Islet precursor cell (in vitro differentiated cells): ENCODE data around the gene ECT2L.
A peak's percentile ranks its signal among the peaks of the same experiment; 100 is the strongest.

ENCODE experiments used
- DNase-seq: peaks from one replicate; pipeline ENCODE4 v3.0.0-alpha.2; 2018

The ECT2L gene

DNA sequence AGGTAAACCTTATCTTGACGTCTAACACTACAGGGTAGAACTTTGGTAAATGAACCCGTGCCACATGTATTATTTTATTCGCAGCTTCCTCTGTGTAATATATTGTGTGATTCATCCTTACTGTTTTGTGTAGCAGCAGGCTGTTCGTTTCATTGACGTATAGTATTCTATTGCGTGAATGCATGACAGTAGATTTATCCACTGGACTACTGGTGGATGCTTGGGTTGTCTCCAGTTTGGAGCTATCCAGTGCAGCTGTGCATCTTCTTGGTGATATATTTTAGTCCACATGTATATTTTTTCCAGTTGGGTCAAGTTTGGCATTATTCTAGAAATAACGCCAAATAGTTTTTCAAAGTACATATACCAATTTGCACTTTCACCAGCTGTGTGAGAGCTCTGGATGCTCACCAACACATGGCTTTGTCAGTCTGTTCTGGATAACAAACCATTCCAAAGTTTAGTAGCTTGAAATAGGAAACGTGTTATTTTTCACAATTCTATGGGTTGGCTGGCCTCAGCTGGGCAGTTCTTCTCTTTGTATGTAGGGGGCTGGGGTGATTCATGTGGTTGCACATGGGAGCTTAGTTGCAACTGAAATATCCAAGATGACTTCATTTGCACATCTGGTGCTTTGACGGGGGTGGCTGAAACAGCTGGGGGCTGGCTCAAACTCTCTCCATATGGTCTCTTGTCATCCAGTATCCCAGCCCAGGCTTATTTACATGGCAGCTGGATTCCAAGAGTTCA is 9.3 kb downstream of the ECT2L start:
- no peak for DNase-seq

DNA sequence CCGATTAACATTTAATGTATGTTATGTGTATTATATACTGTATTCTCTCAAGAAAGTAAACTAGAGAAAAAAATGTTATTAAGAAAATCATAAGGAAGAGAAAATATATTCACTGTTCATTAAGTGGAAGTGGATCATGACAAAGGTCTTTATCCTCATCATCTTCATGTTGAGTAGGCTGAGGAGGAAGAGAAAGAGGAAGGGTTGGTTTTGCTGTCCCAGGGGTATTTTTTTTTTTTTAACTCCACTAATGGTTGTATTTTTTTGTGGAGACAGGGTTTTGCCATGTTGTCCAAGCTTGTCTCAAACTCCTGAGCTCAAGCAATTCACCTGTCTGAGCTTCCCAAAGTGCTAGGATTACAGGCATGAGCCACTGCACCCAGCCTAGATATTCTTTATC is 11.0 kb downstream of the ECT2L start:
- DNase-seq, result no peak

DNA sequence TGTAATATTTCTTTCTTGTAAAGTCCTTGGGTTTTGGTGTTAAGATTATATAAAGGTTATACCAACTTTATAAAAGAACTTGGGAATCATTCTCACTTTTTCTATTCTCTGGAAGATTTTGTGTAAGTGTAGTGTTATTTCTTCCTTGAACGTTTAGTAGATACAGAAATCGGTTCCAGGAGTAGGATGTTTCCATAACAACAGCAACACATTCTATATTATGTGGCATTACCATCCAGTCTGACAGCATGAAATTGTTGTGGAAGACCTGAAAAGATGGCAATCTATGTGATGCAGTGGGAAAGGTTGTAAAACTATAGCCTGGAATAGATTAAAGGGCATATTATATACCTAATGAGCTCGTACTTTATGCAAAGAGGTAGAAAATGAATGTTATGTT is 13.8 kb downstream of the ECT2L start:
- no peak for DNase-seq

DNA sequence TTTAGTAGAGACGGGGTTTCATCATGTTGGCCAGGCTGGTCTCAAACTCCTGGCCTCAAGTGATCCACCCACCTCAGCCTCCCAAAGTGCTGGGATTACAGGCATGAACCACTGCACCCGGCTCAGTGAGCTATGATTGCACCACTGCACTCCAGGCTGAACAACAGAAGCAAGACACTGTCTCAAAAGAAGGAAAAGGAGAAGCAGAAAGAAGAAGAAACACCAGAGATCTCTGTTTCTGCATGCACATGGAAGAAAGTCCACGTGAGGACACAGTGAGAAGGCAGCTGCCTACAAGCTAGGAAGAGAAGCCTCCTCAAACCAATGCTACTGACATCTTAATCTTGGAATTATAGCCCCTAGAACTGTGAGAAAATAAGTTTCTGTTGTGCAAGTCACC is 16.0 kb downstream of the ECT2L start:
- no peak for DNase-seq

DNA sequence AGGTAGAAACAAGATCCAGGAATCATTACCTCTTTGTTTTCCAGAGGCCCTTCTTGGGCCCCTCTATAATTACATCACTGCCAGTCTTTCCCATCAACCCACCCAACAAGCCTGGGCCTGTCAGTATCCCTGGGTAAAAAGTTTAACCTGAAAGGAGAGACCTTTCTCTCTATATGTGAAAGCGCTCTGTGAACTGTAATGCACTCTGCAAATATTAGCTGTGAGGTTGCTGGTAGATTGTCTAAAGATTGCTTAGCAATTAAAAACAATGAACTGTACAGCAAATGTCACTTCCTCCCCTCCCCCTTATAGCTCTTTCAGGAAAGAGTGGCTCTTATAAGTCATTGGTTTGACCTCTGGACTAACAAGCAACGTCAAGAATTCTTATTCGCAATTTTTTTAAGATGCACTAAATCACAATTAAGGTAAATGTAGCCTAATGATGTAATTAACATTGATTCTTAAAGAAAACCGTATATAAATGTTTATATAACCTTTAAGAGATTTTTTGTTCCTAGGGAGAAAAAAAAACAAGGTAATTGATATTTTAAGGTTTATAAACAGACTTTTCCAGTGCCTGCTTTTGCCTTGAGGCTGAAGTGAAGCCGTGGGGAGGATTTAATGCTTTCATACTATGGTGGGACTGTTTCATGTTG is 18.4 kb downstream of the ECT2L start:
- DNase-seq, result no peak

DNA sequence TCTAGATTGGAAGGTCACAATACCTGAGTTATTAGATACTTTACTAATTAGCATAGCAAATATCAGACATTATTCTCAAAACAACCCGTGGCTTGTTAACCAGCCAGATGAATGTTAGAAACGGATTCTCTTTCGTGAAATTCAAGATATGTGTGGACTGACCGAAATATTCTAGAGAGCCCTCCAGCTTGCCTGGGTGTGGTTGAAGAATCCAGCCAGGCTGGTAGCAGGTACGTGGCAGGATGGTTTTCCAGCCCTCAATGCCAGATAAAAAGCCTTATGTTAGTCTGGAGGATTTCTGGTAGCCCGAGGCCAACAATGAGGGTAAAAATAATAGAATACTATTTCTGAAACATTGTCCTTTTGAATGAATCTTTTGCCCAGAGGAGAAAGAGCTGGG is 19.3 kb downstream of the ECT2L start:
- DNase-seq, result no peak

DNA sequence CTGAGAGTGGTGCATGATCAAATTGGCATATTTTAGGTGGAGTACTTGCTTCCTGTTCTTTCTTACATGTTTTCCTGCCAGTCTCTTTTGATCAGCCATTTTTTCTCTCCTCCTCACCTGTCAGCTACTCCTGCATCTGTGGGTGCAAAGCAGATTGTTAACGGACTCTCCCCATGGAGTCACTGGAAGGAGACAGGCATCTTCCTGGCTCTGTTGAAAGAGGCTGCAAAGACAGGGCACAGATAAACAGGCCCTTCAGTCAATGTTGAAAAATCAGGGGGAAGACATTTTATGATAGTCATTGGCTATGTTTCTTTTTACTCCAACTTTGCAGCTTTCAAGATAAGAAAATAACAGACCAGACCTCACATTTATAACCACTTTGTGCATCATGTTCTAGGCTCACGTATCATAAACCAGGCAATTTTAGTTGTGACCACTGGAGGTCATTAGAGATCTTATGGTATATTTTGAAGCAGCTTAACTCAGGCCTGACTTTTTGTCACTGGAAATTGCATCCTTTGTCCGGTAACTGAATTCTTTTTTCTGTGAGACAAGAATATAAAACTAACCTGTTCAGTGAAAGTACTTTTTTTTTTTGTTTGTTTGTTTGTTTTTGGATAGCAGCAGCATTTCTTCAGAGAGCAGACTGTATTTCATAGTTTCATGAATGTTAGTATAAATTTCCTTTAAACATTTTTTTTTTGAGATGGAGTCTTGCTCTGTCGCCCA is 20.1 kb downstream of the ECT2L start:
- DNase-seq, result no peak

DNA sequence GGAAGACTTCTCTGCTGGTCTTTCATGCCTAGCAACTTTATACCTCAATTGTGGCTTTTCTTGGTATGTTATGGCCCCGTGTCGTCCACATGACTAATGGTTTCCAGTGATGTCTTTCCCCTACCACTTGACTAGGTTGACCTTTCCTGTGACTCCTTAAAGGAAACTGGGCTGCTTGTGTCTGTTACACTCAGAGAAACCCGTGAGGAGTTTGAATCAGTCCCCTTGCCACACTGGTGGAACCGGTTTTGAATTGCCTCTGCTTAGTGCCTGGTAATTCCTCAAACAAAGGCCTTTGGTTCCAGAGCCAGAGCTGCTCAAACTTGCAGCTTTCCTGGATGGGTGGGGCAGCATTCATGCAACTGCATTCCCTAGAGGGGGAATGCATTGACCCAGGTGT is 21.9 kb downstream of the ECT2L start:
- DNase-seq, result peak; percentile 99

DNA sequence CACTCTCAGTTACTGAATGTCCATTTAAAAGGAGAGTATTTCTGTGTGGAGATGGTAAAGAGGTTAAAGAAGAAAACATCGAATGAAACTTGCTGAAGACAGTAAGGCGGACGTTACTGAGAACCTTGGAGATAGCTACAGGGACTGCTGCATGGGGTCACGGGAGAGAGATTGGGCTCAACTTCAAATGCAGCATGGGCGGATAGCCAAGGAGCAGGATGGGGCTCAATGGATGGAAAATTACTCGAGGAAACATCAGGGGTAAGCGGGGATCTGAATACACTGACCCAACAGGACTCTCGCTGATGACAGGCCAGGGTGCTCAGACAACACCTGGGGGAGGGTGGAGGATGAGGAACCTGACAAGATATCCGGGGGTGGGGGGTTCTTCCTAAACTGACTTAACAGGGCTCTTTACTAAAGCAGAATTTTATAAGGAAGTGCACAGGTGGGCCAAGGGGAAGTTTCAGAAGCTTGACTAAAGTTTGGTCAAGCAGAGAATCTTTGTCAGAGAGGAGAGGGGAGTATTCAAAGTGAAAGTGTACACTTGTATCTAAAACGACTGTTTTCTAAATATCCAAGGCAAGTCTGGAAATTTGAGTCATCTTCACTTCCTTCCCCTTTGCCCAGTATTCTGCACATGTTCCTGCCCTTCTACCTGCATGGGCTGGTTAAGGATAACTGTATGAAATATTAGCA is 22.8 kb downstream of the ECT2L start:
- no peak for DNase-seq

DNA sequence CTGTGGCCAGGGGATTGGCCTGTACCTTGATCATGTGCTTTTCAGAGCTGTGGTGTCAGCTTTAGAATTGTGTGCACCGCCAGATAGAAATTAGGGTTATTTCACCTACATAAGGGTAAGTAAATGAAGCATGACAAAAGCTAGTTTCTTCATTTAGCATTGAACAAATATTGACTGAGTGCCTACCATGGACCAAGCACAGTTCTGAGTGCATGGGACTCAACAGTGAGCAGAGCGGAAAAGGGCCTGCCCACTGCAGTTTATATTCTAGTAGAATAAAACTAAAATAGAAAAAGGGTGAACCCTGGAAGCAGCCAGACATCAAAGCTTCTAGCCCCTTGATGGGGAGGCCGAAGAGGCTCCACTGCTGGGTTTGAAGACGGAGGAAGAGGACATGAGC is 25.6 kb downstream of the ECT2L start:
- DNase-seq, result no peak

DNA sequence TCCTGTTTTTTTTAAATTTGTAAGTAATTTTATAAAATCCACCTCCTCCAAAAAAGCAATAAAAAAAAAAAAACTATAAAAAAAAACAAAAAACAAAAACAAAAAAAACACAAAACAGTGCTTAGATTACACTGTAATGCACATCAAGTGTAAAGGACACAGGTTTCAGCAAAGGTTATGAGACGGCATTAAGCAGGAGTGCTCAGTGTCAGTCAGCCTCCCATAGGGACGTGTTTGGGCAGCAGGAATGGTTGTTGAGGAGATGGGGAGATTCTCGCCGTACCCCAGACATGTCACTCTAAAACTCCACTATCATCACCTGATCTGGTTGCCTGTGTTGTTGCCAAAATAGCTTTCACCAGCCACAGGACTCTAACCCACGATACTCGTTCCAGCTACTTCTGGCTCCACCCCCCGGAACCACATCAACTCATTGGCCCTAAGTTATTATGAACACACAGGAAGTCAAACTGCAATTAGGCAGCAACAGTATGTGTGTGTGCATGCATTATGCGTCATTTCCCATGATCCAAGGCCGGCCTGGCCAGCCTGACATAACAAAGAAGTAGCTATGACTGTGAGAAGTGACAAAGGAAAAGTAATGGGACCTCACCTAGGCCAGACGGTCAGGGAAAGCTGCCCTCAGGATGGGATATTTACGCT is 28.7 kb downstream of the ECT2L start:
- peak; percentile 83 for DNase-seq

DNA sequence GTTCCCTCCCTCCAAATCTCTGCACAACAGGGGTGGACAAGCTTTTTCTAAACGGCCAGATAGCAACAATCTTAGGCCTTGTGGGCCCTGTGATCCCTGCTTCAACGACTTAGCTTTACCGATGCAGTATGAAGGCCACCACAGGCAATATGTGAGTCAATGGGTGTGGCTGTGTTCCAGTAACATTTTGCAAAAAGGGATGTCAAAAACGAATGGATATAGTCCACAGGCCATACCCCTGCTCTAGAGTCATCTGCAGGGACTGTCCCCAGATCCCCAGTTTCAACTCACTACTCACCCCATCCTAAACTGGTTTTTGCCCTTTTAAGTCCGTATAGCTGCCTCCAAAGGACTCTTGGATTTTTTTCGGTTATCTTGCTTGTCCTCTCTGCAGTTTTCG is 34.4 kb downstream of the ECT2L start:
- no peak for DNase-seq

DNA sequence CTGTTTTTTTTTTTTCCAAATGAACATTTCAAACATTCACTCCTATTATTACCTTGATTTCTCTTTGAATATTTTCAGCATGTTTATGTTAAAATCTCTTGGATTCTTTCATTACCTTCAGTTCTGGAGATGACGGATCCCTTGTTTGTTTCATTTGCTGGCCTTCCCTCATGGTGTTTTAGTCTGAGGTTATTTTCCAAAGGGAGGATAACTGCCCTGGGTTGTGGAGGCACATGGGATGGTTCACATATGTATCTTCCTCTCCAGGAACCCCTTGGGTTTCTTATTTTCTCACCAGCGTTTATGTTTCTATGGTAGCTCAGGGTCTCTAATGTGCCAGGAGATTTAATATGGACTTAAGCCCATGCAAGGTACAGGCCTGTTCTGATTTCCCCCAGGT is 36.3 kb downstream of the ECT2L start:
- DNase-seq, result no peak

DNA sequence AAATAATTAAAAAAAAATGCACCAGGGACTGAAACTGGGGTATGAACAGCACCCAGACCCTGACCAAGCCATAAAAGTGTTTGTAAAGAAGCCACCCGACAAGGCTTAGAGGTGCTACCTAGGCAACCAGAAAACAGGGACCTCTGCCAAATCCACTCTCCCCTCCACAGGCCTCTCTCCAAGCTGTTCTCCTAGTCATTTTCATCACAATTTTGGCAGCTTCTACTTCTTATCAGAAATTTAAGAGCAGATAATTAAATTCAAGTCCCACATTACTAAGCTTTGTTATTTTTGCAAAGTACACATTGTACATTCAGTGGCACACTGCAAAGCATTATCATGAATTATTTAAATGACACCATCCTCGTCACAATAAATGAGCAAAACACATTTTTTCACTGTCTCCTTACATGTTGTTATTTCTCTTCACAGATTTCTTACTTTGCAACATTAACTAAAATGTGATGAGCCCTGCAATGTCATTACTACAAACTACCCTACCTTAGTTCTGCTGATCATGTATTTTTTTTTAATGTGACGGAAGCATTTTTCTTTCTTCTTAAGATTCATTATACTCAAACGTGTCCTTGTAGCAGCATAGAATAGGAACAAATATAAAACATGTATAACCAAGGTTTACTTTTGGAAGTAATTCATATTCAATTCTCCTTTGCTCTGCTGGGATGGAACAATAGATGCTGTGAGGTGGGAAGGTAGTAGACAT is 38.1 kb downstream of the ECT2L start:
- DNase-seq, result no peak

DNA sequence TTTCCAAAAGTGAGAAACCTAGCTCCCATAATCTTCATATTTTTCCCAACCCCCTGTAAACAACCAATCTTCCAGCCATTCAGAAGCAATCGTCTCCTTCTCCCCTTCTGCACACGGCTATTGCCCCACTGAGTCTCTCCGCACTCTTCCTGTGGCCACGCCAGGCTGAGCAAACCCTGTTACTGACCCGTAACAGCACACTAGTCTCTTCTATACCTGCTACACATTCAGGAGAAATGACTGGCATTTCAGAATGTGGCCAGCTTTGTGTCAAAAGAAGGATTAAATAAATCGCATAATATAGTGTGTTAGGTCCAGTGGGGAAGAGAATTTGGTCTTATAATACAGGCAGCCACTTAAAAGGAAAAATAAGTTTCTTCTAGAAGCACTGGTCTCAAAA is 41.4 kb downstream of the ECT2L start:
- no peak for DNase-seq

DNA sequence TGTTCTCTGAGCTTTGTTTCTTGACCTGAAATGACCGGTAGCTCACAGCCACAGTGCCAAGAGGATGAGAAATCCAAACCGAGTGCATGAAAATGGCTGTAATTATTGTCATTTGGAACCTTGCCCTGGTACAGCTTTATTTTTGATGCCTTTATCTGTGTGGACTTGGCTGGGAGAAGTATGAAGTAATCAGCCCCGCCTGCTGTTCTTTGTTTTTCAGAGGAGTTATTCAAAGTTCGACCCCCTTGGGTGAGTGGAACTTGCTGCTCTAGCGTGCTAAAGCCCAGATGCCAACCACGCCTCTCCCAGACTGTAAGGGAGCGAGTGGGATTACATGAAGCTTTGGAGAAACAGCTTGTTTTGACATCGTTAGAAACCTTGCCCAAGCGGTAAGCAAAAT is 48.3 kb downstream of the ECT2L start:
- no peak for DNase-seq

DNA sequence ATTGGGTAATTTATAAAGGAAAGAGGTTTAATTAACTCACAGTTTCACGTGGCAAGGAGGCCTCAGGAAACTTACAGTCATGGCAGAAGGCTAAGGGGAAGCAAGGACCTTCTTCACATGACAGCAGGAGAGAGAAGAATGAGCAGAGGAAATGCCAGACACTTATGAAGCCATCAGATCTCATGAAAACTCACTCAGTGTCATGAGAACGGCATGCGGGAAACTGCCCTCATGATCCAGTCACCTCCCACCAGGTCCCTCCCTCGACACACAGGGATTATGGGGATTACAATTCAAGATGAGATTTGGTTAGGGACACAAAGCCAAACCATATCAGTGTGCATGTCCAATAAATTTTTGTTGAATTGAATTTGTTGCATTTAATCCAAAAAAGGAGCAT is 52.0 kb downstream of the ECT2L start:
- peak; percentile 66 for DNase-seq

DNA sequence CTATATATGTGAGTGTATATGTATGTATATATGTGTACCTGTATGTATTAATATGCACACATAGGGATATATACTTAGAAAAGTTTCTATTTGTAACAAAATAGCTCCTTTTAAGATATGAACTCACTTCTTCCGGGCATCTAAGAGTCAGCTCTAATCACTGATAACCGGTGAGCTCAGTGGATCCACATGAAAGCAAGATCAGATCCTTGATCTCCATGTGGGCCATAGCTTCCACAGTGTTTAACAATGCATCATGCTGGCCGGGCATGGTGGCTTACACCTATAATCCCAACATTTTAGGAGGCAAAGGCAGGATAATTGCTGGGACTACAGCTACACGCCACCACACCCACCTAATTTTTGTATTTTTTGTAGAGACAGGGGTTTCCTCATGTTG is 52.6 kb downstream of the ECT2L start:
- DNase-seq, result no peak

DNA sequence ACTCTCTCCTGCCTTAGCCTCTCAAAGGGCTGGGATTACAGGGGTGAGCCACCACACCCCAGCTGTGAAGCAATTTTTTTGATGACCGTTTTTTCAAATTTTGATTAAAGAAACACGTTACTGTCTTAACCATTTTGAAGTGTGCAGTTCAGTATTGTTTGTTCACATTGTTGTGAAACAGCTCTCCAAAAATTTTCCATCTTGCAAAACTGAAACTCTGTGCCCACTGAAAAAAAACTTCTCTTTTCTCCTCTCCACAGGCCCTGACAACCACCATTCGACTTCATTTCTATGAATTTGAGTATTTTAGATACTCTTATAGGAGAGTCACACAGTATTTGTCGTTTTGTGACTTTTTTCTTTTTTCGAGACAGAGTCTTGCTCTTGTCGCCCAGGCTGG is 53.9 kb downstream of the ECT2L start:
- DNase-seq, result no peak

DNA sequence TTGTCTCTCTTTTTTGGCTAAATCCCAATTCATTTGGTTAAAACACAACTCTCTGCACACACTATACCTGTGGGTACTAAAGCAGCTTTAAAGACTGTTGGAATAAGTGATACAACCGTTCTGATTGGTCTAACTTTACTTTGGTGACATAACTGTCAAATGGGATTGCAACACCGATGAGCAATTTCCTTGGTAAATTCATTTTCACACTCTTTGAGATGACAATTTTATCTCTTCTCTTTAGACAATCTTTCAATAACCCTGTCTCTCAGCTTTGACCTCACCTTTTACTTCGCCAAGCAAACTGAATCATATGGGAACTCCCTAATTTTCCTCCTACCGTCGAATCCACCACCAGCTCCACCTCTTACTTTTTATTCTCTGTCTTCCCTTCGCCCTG is 60.8 kb downstream of the ECT2L start:
- no peak for DNase-seq

DNA sequence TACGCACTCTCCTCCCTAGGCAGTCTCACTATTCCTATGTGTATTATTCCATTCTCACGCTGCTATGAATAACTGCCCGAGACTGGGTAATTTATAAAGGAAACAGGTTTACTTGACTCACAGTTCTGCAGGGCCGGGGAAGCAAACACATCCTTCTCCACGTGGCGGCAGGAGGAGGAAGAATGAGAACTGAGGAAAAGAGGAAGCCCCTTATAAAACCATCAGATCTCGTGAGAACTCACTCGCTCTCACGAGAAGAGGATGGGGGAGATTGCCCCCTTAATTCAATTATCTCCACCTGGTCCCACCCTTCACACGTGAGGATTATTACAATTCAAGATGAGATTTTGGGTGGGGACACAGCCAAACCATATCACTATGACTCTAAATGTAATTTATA is 61.9 kb downstream of the ECT2L start:
- no peak for DNase-seq

DNA sequence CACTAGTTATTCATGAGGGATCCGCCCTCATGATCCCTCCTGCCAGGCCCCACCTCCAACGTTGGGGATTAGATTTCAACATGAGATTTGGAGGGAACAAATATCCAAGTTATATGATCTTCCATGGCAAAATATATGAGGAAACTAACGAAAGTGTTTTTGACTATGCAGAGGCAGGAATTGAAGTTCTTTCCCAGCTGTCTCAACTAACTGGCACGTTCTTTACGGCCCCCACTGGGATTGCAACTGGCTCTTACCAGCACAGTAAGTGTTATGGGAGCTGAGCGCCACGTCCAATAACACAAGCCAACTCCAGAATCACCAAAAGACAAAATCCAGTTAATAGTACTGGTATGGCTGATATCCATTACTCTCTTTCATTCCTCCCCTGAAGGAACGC is 66.6 kb downstream of the ECT2L start:
- DNase-seq, result no peak
